Activated CD8-positive, alpha-beta memory T cell treated with anti-CD3 and anti-CD28 coated beads, Interleukin-2, amount 10 ng/mL, durations not matched to agents 7 days and 5 days (primary cell): ENCODE data around the gene UPK3BL2. TPM values are rescaled to one million over a fixed set of nuclear protein-coding genes. Genes with fewer than 3 reads are reported as not detected.
"Not testable (repeated sequence)": the region's sequence is repeated elsewhere in the genome, so short reads cannot be mapped to it uniquely, and the experiment has no call there.

Experiments used
- ATAC-seq: fragments of 150-1000 bp; cut with Tn5 transposase; one replicate; pipeline ENCODE4 v1.10.0; 2021; ENCODE audit warnings: moderate library complexity
- CTCF ChIA-PET: fragments of 350-600 bp; sonication (Branson Sonifier 250); formaldehyde crosslinking; loops from one replicate; lab custom pipeline; 2021; ENCODE audit warnings: antibody characterized with exemption; lab: Charles Lee
- DNase-seq: peaks from one replicate; pipeline ENCODE4 v3.0.0-alpha.2; 2020
- H3K27ac Mint-ChIP-seq: one replicate; pipeline ENCODE4 v1.8.0; 2021; ENCODE audit warnings: mild to moderate bottlenecking, mixed read lengths
- H3K27me3 Mint-ChIP-seq: one replicate; pipeline ENCODE4 v1.8.0; 2021; ENCODE audit warnings: mixed read lengths
- H3K36me3 Mint-ChIP-seq: one replicate; pipeline ENCODE4 v1.8.0; 2021; ENCODE audit warnings: mild to moderate bottlenecking, mixed read lengths
- H3K4me1 Mint-ChIP-seq: one replicate; pipeline ENCODE4 v1.8.0; 2021; ENCODE audit warnings: mixed read lengths
- H3K4me3 Mint-ChIP-seq: one replicate; pipeline ENCODE4 v1.8.0; 2021; ENCODE audit warnings: mild to moderate bottlenecking, moderate library complexity, mixed read lengths
- H3K9me3 Mint-ChIP-seq: one replicate; pipeline ENCODE4 v1.8.0; 2022; ENCODE audit warnings: low read depth, mixed read lengths
- total RNA-seq, 2 experiments: library from RNA; stranded (reverse); gene quantifications; one replicate each; pipeline ENCODE4 v1.2.3, GENCODE V29; 2021

UPK3BL2 gene
- total RNA-seq, 2 experiments from 2014 or later, result 11.0 to 11.6 TPM

DNA sequence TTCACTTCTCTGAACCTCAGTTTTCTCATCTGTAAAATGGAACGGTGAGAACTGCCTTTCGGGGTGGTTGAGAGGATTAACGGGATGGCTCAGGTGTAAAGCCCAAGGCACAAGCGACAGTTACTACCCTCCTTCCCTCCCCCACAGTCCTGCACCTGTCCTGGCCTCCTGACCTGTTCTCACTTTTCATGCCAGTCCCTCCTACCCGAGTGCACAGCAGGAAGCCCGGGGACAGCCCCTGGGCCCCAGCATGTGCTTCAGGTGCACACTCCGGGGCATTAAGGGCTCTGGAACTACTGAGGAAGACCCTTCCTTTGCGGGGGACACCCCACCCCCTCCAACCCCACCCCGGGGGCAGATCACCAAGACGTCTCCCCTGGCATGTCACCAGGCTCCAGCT lies 26.5 kb downstream of the UPK3BL2 start:
- H3K36me3 Mint-ChIP-seq, H3K4me1 Mint-ChIP-seq, H3K27me3 Mint-ChIP-seq, DNase-seq, H3K4me3 Mint-ChIP-seq, H3K27ac Mint-ChIP-seq, H3K9me3 Mint-ChIP-seq, CTCF ChIA-PET, ATAC-seq: not testable (repeated sequence)

DNA sequence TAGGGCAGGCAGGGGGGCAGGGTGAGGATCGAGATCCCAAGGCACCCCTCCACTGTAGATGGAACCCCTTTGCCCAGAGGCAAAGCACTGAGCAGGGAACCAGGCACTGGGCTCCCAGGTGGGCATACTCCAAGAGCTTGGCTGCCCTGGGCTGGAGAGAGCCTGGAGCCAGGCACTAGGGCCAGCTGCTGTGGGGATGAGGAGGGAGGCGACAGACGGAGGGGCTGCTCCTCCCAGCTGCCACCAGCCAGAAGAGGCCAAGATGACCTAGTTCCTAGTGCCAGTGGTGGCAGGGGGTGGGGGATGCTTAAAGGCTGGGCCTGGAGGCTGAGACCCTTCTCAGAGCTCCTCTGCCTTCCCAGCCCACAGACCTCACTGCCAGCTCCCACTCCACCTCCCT lies 27.6 kb downstream of the UPK3BL2 start:
- ATAC-seq, H3K36me3 Mint-ChIP-seq, H3K9me3 Mint-ChIP-seq, H3K27me3 Mint-ChIP-seq, CTCF ChIA-PET, H3K27ac Mint-ChIP-seq, H3K4me3 Mint-ChIP-seq, DNase-seq, H3K4me1 Mint-ChIP-seq: not testable (repeated sequence)

DNA sequence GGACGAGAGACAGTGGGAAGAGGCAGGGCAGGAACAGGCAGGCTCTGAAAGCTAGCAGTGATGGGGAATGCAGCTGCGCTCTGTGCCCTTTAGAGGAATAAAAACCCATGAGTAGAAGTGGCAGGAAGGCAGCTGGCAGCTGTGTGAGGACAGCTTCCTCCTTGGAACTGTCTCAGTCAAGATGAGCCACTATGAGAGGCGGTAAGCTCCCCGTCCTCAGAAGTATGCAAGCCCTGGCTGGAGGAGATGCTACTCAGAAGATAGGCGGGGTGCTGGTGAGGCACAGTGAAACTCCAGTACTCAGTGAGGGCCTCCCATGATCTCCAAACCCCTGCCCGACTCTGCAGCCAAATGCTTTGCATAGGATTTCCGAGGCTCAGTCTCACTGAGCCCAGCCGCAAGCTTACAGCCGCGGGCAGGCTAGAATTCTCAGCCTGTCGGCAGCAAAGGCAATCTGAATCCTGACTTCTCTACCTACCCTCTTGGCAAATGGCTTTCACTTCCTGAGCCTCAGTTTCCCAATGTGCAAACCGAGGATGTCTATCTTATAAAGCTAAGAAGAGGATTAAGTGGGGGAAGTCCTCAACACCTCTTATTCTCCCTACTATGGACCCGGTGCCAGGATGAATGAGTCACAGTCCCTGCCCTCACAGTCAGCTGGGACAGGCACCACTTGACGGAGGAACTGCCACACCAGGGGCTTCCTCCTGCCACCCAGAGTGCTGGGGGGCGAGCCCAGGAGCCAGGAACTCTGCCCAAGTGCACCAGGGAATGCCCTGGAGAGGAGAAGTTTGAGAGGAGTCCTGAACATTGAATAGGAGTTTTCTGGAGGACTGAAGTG lies 28.4 kb downstream of the UPK3BL2 start:
- H3K4me3 Mint-ChIP-seq, H3K27me3 Mint-ChIP-seq, CTCF ChIA-PET, H3K4me1 Mint-ChIP-seq, H3K36me3 Mint-ChIP-seq, ATAC-seq, H3K27ac Mint-ChIP-seq, H3K9me3 Mint-ChIP-seq, DNase-seq: not testable (repeated sequence)

DNA sequence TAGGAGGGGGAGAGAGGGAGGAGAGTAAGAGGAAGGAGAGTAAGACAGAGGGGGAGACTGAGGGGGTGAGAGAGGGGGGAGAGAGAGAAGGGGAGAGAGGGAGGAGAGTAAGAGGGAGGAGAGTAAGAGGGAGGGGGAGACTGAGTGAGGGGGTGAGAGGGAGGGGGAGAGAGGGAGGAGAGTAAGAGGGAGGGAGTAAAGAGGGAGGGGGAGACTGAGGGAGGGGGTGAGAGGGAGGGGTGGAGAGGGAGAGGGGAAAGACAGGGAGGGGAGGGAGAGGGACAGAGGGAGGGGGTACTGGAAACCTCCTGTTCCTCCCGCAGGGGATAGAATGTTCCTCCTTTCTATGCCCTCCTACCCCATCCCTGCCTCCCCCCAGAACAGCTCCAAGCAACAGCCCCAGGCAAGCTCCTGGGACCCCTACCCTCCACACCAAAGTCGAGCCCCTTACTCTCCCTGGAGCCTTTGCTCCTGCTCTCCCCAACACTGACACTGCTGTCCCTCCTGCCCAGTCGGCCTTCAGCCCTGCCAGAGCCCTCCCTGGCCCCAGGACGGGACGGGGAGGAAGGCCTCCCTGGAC lies 30.8 kb downstream of the UPK3BL2 start:
- H3K27me3 Mint-ChIP-seq, H3K4me1 Mint-ChIP-seq, H3K36me3 Mint-ChIP-seq, H3K9me3 Mint-ChIP-seq, CTCF ChIA-PET, H3K4me3 Mint-ChIP-seq, H3K27ac Mint-ChIP-seq, ATAC-seq, DNase-seq: not testable (repeated sequence)

DNA sequence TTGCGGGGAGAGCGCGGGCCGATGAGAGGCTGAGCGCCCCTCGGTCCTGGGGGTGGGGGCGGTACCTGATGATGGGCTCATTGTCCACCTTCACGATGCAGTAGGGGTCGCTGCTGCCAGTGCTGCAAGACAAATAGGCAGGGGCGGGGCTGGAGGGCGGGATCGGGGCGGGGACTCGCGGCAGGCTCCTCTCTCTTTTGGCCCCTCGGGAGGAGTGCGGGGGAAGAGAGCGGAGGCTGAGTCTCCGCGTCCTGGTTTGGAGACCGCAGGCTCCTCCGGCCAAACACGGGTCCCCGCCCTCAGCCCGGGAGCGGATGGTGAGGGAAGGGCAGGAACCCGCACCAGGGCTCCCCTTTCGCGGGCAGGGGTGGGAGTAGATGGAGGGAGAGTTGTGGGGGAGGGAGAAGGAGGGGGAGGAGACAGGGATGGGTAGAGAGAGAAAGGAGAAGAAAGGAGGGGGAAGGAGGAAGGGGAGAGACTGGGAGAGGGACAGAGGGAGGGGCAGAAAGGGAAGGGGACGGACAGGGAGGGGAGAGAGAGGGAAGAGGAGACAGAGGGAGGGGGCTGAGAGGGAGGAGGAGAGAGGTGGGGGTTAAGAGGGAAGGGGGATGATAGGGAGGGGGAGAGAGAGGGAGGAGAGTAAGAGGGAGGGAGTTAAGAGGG lies 31.5 kb downstream of the UPK3BL2 start:
- peak; percentile 72 for ATAC-seq
- H3K4me3 Mint-ChIP-seq, H3K4me1 Mint-ChIP-seq, H3K27ac Mint-ChIP-seq, DNase-seq, H3K27me3 Mint-ChIP-seq, H3K36me3 Mint-ChIP-seq, H3K9me3 Mint-ChIP-seq, CTCF ChIA-PET: not testable (repeated sequence)

DNA sequence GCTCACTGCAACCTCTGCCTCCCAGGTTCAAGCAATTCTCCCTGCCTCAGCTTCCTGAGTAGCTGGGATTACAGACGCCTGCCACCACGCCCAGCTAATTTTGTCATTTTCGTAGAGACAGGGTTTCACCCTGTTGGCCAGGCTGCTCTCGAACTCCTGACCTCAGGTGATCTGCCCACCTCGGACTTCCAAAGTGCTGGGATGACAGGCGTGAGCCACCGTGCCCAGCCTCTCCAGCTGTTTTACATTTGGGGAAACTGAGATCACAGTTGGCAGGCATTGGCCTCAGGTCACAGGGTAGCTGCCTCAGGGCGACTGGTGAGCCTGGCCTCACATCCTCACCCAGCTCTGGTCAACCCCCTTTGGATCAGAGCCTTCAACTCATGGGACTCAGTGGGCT lies 32.9 kb downstream of the UPK3BL2 start:
- H3K27ac Mint-ChIP-seq, H3K27me3 Mint-ChIP-seq, ATAC-seq, DNase-seq, H3K36me3 Mint-ChIP-seq, H3K4me1 Mint-ChIP-seq, H3K9me3 Mint-ChIP-seq, CTCF ChIA-PET, H3K4me3 Mint-ChIP-seq: not testable (repeated sequence)

DNA sequence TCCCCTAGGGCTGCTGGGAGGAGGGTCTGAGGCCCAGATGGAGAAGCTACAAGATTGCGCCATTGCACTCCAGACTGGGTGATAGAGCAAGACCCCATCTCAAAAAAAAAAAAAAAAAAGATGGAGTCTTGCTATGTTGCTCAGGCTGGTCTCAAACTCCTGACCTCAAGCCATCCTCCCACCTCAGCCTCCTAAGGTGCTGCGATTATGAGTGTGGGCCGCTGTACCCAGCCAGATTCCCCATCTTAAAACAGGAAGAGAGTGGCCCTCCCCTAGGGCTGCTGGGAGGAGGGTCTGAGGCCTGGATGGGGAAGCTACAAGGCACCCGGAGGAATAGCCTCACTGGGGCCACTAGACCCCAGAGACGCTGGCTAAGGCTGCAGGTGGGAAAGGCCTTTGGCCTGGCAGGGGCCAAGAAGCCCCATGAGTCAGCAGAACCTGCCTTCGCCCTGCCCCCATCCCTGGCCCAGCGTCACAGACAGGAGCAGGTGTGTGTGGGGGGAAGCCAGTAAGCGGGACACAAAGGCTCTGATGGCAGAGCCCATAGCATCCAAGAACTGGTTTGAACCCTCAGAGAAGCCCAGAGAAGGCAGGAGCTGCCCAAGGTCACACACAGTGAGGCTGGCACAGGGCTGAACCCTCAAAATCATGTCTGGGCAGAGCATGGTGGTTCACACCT lies 35.9 kb downstream of the UPK3BL2 start:
- H3K9me3 Mint-ChIP-seq, H3K27me3 Mint-ChIP-seq, H3K36me3 Mint-ChIP-seq, H3K4me1 Mint-ChIP-seq, ATAC-seq, CTCF ChIA-PET, DNase-seq, H3K4me3 Mint-ChIP-seq, H3K27ac Mint-ChIP-seq: not testable (repeated sequence)

DNA sequence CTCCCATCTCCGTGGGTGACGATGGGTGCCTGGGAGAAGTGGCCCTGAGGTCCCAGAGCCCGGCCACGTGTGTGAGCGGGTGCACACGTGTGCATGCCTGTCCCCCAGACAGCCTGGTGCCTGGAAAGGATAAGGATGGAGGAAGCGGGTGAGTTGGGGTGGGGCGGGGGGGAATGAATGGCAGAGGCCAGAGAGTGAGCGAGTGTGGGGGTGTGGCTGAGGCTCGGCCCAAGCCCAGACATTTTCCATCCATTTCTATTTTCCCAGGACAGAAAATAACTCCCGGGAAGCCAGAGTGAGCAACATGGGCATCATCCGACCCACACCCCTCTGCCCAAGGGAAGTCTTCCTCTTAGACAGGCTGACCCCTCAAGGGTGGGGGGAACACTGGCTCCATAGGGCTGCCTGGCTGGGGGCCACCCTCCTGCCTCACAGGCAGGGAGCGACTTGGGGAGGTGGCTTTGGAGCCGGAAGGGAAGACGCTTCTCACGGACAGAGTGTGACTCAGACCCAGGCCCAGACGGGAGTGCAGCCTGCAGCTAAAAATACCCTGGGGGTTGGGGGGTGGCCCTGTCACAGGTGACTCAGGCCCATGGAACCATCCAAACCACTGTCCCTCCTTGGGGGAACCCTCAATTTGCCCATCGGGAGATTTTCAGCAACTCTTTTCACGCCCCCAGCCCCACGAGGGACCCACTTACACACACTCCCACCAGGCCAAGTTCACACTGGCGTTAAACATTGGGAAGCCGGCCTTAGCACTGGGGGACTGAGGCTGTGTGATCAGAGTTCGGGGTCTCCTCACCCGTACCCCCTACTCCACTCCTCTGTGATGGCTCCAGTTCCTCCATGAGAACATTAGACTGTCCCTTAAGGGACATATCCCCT lies 38.0 kb downstream of the UPK3BL2 start:
- DNase-seq, H3K4me3 Mint-ChIP-seq, H3K36me3 Mint-ChIP-seq, H3K27me3 Mint-ChIP-seq, H3K27ac Mint-ChIP-seq, H3K4me1 Mint-ChIP-seq, ATAC-seq, CTCF ChIA-PET, H3K9me3 Mint-ChIP-seq: not testable (repeated sequence)

DNA sequence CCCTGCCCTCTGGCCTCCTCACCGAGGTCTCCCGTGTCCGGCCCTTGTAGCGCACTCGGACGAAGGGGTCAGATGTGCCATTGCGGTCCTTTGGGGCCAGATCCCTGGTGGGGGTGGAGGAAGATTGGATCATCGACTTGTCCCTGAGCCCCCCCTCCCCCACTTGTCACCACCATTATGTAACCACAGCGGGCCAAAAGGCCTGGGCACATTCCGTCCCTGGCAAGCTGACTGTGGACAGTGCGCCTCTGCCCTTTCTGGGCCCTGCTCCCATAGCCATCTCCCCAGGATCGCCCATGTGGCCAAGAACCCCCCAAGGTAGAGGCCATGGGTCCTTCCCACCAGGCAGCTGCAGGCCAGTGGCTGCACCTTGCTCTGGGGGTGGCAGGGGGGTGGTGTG lies 40.4 kb downstream of the UPK3BL2 start:
- H3K27me3 Mint-ChIP-seq, H3K4me1 Mint-ChIP-seq, H3K36me3 Mint-ChIP-seq, H3K4me3 Mint-ChIP-seq, ATAC-seq, H3K27ac Mint-ChIP-seq, DNase-seq, CTCF ChIA-PET, H3K9me3 Mint-ChIP-seq: not testable (repeated sequence)

DNA sequence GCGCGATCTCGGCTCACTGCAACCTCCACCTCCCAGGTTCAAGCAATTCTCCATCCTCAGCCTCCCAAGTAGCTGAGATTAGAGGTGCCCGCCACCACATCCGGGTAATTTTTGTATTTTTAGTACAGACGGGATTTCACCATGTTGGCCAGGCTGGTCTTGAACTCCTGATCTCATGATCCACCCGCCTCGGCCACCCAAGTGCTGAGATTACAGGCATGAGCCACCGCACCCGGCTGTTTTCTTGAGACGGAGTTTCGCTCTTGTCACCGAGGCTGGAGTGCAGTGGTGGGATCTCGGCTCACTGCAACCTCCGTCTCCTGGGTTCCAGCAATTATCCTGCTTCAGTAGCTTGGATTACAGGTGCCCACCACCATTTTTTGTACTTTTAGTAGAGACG lies 45.2 kb downstream of the UPK3BL2 start:
- H3K27ac Mint-ChIP-seq, H3K4me3 Mint-ChIP-seq, CTCF ChIA-PET, H3K36me3 Mint-ChIP-seq, H3K9me3 Mint-ChIP-seq, DNase-seq, ATAC-seq, H3K27me3 Mint-ChIP-seq, H3K4me1 Mint-ChIP-seq: not testable (repeated sequence)

DNA sequence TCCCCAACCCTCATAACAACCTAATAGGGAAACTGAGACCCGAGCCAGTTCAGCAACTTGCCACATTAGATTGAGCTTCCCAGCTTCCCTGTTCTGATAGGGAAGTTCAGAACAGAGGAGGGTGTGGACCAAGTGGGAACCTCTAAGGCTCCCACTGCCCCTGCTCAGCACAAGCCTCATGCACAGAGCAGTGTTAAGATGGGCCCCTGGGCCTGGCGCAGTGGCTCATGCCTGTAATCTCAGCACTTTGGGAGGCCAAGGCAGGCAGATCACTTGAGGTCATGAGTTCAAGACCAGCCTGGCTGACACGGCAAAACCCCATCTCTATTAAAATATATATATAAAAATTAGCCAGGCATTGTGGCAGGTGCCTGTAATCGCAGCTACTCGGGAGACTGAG lies 46.2 kb downstream of the UPK3BL2 start:
- H3K27me3 Mint-ChIP-seq, H3K4me1 Mint-ChIP-seq, H3K36me3 Mint-ChIP-seq, DNase-seq, H3K4me3 Mint-ChIP-seq, H3K27ac Mint-ChIP-seq, CTCF ChIA-PET, H3K9me3 Mint-ChIP-seq, ATAC-seq: not testable (repeated sequence)

DNA sequence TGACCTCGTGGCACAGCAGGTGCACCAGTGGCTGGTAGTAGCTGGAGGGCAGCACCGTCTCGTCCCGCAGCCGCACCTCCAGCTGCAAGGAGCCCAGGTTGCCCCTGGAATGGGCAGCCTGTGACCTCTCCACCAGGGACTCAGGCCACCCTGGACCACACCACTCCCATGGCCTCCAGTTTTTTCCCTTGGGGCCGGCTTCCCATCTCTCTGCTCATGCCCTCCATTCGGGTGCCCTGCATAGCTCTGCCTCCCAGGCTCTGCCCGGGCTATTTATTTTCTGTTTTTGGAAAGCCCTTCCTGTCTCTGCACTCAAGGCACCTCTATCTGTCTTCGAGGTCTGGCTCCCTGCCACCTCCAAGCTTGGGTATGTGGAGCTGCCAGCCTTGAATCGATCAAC lies 46.6 kb downstream of the UPK3BL2 start:
- H3K4me1 Mint-ChIP-seq, H3K27ac Mint-ChIP-seq, ATAC-seq, DNase-seq, CTCF ChIA-PET, H3K4me3 Mint-ChIP-seq, H3K27me3 Mint-ChIP-seq, H3K36me3 Mint-ChIP-seq, H3K9me3 Mint-ChIP-seq: not testable (repeated sequence)
